Measurements from ENCODE around the gene KCNQ4.

Gene KCNQ4

GRCh38 chr1:40758004-40758403, 25.6 kb upstream of the KCNQ4 start:
- no peak for TF ChIP-seq CTCF (IDR thresholded peaks at IDR 0.05)

- no peak for TF ChIP-seq CTCF (IDR thresholded peaks at IDR 0.05)
Observed at GRCh38 chr1:40758578-40759343, 24.8 kb upstream of the KCNQ4 start.

GRCh38 chr1:40760984-40761383, 22.6 kb upstream of the KCNQ4 start:
- no peak for TF ChIP-seq CTCF (IDR thresholded peaks at IDR 0.05)

GRCh38 chr1:40762144-40762923, 21.3 kb upstream of the KCNQ4 start:
- no peak for TF ChIP-seq CTCF (IDR thresholded peaks at IDR 0.05)

GRCh38 chr1:40763742-40764532, 19.6 kb upstream of the KCNQ4 start:
- TF ChIP-seq CTCF (IDR thresholded peaks at IDR 0.05) = no peak

- no peak for TF ChIP-seq CTCF (IDR thresholded peaks at IDR 0.05)
Observed at GRCh38 chr1:40764981-40765380, 18.6 kb upstream of the KCNQ4 start.

GRCh38 chr1:40766017-40766416, 17.6 kb upstream of the KCNQ4 start:
- no peak for TF ChIP-seq CTCF (IDR thresholded peaks at IDR 0.05)

Data from LNCAP (cell line).